ENCODE results near the gene NPFFR1. TPM values are rescaled to one million over a fixed set of nuclear protein-coding genes. Genes with fewer than 3 reads are reported as not detected.

The NPFFR1 gene
- total and polyA plus RNA-seq, 7 donors: under 0.01 to 0.01 TPM; not detected in 5

GRCh38 chr10:70198696-70199466, 84.9 kb downstream of the NPFFR1 start:
- intact Hi-C loops (cut with DNase I): no loop called here
- ATAC-seq (no peak), DNase-seq (no peak)
- TF ChIP-seq CTCF (IDR thresholded peaks at IDR 0.05): no peak
- no peak overlapping the region for H3K27ac ChIP-seq
- H3K36me3 ChIP-seq (ENCODE audit: insufficient read depth in 1 of 2, low read depth in 1 of 2): peaks cover 4 to 58% of the 10 kb centered on the region in 2 donors
- H3K9me3 ChIP-seq: no peaks in the 10 kb centered on the region
- H3K4me3 ChIP-seq: no peak overlapping the region
- H3K27me3 ChIP-seq (ENCODE audit: insufficient read depth in 3 of 3, low read length in 2 of 3): no peaks in the 10 kb centered on the region
- WGBS, 3 donors: 95 to 99% (median 98%) methylated on average over 5 of the region's 5 CpGs
- no peaks in the 10 kb centered on the region for H3K4me1 ChIP-seq

Other genes with a start within 250 kb of the NPFFR1 start
- 1 to 10 TPM; 4.1 to 6.2 (median 5.8) TPM for gene MACROH2A2, start 231.2 kb downstream of the NPFFR1 start, total RNA-seq
- 1 to 10 TPM; 3.0 to 7.2 (median 4.7) TPM for gene MACROH2A2, start 231.2 kb downstream of the NPFFR1 start, polyA plus RNA-seq
- 10 to 100 TPM; 10.1 to 14.5 (median 10.4) TPM for gene AIFM2, start 151.2 kb downstream of the NPFFR1 start, total RNA-seq
- 10 to 100 TPM in 2 of 3 donors, 1 to 10 TPM in 1; 8.7 to 40.5 (median 26.3) TPM for gene AIFM2, start 151.2 kb downstream of the NPFFR1 start, polyA plus RNA-seq
- gene TYSND1, start 137.3 kb downstream of the NPFFR1 start, total RNA-seq: 1 to 10 TPM; 2.4 to 4.7 (median 3.7) TPM
- gene TYSND1, start 137.3 kb downstream of the NPFFR1 start, polyA plus RNA-seq: 1 to 10 TPM; 2.8 to 7.5 (median 4.1) TPM
- gene SAR1A, start 113.5 kb downstream of the NPFFR1 start, total RNA-seq: 10 to 100 TPM; 70.0 to 96.8 (median 90.7) TPM
- 10 to 100 TPM; 38.2 to 87.7 (median 63.6) TPM for gene SAR1A, start 113.5 kb downstream of the NPFFR1 start, polyA plus RNA-seq
- gene PPA1, start 50.6 kb downstream of the NPFFR1 start, total RNA-seq: 100 to 1,000 TPM in 3 of 4 donors, 10 to 100 TPM in 1; 95.3 to 131 (median 114) TPM
- 100 to 1,000 TPM; 144 to 211 (median 159) TPM for gene PPA1, start 50.6 kb downstream of the NPFFR1 start, polyA plus RNA-seq
- gene LRRC20, start 98.6 kb upstream of the NPFFR1 start, total RNA-seq: 100 to 1,000 TPM in 3 of 4 donors, 10 to 100 TPM in 1; 66.1 to 143 (median 140) TPM
- gene LRRC20, start 98.6 kb upstream of the NPFFR1 start, polyA plus RNA-seq: 100 to 1,000 TPM in 1 of 3 donors, 10 to 100 TPM in 2; 26.4 to 153 (median 67.2) TPM
- gene EIF4EBP2, start 120.1 kb upstream of the NPFFR1 start, total RNA-seq: 10 to 100 TPM; 41.3 to 75.0 (median 62.0) TPM
- 10 to 100 TPM; 13.0 to 76.6 (median 33.8) TPM for gene EIF4EBP2, start 120.1 kb upstream of the NPFFR1 start, polyA plus RNA-seq
- not detected for gene NODAL, start 157.7 kb upstream of the NPFFR1 start, total RNA-seq
- under 1 TPM in 2 of 3 donors, not detected in 1; 0.08 to 0.10 TPM for gene NODAL, start 157.7 kb upstream of the NPFFR1 start, polyA plus RNA-seq
- gene PALD1, start 194.8 kb upstream of the NPFFR1 start, total RNA-seq: 1 to 10 TPM; 2.8 to 4.0 (median 3.3) TPM
- 1 to 10 TPM; 1.0 to 2.5 (median 2.4) TPM for gene PALD1, start 194.8 kb upstream of the NPFFR1 start, polyA plus RNA-seq

All from psoas muscle (tissue), 8 donors.